ENCODE results near the gene SLC25A26. TPM values are rescaled to one million over a fixed set of nuclear protein-coding genes. Genes with fewer than 3 reads are reported as not detected.

The SLC25A26 gene
- total RNA-seq, 4 donors from 2014 or later = 13.3 to 29.1 (median 22.8) TPM

DNA sequence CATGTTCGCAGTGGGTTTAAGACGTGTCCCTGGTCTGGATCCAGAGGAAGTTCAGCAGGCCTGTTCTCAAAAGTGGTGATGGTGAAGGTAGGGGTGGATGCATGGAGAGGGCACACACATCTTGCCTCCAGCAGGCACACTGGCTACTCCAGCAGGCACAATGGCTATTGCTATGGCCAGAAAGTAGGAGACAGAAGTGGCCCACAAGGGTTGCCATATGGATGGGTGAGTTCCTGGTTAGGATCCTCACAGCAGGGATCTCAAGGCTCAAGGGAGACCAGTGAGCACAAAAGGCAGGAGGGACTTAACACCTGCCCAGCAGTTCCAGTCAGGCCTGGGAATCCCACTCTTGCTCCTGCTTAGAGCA is 172.1 kb downstream of the SLC25A26 start:
- Histone ChIP-seq H3K9me3 (no peaks in the 10 kb centered on the region), H3K27me3 (no peaks in the 10 kb centered on the region), H3K4me1 (peaks cover 28% of the 10 kb centered on the region), H3K27ac (peak overlapping the region; percentile 16), H3K36me3 (peaks cover 49% of the 10 kb centered on the region), H3K4me3 (no peak overlapping the region)
- TF ChIP-seq, protein P1, sequence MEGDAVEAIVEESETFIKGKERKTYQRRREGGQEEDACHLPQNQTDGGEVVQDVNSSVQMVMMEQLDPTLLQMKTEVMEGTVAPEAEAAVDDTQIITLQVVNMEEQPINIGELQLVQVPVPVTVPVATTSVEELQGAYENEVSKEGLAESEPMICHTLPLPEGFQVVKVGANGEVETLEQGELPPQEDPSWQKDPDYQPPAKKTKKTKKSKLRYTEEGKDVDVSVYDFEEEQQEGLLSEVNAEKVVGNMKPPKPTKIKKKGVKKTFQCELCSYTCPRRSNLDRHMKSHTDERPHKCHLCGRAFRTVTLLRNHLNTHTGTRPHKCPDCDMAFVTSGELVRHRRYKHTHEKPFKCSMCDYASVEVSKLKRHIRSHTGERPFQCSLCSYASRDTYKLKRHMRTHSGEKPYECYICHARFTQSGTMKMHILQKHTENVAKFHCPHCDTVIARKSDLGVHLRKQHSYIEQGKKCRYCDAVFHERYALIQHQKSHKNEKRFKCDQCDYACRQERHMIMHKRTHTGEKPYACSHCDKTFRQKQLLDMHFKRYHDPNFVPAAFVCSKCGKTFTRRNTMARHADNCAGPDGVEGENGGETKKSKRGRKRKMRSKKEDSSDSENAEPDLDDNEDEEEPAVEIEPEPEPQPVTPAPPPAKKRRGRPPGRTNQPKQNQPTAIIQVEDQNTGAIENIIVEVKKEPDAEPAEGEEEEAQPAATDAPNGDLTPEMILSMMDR (IDR thresholded peaks at IDR 0.05) = no peak
- TF ChIP-seq POLR2A (IDR thresholded peaks at IDR 0.05) = no peak
- TF ChIP-seq EP300 (IDR thresholded peaks at IDR 0.05) = no peak
- TF ChIP-seq POLR2AphosphoS5 (IDR thresholded peaks at IDR 0.05) = no peak
- 93% methylated on average over 2 of the region's 2 CpGs for WGBS
- DNase-seq (ENCODE audit: low spot score in 2 of 2) = peak in 1 of 2 donors; percentile 28

DNA sequence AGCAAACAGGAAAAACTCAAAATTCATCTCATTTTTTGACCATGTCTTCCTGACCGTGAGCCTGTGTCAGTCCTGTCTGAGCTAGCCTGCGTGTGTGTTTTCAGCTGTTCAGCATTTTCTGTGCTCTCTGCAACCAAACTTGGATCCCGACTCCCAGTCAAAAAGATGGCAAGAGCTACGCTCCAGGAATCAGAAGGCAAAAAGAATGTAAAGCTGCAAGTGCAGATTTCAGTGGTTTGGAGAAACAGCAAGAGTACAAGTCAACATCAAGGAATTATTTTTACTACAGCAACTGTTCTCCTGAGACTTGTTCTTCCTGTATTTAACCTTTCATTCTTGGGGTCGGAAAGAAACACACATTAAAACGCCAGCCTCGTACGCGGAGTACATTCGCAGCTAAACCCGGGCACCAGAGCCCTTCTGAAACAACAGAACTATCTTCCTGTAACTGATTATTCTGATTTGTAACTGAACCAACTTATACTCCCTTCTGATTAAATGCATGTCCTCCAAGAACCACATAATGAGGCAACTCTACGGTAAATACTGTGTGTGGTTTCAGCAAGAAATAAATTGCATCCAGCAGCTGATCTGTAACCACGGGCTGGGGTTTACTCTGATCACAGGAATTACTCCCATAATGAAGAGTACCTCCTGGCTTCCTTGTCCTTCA is 172.7 kb downstream of the SLC25A26 start:
- peaks cover 49% of the 10 kb centered on the region for H3K36me3 ChIP-seq
- WGBS = 69% methylated on average over 13 of the region's 13 CpGs
- TF ChIP-seq, protein P1 (IDR thresholded peaks at IDR 0.05) = no peak
- TF ChIP-seq POLR2A (IDR thresholded peaks at IDR 0.05) (no peak), POLR2AphosphoS5 (IDR thresholded peaks at IDR 0.05) (no peak), EP300 (IDR thresholded peaks at IDR 0.05) (no peak)
- no peak overlapping the region for H3K4me3 ChIP-seq
- peak overlapping the region; percentile 16 for H3K27ac ChIP-seq
- H3K27me3 ChIP-seq = no peaks in the 10 kb centered on the region
- no peaks in the 10 kb centered on the region for H3K9me3 ChIP-seq
- peaks cover 31% of the 10 kb centered on the region for H3K4me1 ChIP-seq
- peak in 1 of 2 donors; percentile 37 for DNase-seq (ENCODE audit: low spot score in 2 of 2)

DNA sequence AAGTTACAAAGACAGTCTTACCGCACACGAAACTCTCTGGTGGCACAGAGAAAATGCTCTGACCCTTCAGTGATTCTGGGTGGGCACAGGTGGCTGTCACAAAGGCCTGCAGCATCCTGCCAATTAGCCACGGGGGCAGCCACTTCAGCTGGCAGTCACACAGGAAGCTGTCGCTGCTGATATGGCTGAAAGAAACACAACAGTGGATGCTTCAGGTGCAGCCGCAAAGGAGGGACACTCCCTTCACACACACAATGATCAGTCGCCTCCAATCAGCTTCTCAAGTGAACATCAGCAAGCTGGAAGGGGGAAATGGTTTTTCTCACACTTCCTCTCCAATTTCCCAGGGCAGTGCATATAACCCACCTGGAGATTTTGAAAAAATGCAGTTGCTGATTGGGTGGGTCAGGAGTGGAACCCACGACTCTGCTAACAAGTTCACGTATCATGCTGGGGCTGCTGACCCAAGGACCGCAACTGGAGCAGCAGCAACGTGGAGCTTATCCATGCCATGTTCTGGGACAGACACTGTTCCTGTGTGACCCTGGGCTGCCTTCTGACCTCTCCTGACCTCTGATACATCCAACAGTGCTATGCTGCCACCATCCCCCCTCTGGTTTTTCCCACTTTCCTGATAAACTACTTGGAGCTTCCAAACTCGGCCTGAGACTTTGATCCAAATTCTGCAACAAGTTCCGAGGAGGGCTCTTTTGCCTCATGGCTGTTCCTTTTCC is 173.4 kb downstream of the SLC25A26 start:
- TF ChIP-seq EP300 (IDR thresholded peaks at IDR 0.05) (no peak), POLR2A (IDR thresholded peaks at IDR 0.05) (no peak), POLR2AphosphoS5 (IDR thresholded peaks at IDR 0.05) (no peak)
- TF ChIP-seq, protein P1 (IDR thresholded peaks at IDR 0.05) = no peak
- H3K27ac ChIP-seq = no peak overlapping the region
- H3K36me3 ChIP-seq = peaks cover 49% of the 10 kb centered on the region

DNA sequence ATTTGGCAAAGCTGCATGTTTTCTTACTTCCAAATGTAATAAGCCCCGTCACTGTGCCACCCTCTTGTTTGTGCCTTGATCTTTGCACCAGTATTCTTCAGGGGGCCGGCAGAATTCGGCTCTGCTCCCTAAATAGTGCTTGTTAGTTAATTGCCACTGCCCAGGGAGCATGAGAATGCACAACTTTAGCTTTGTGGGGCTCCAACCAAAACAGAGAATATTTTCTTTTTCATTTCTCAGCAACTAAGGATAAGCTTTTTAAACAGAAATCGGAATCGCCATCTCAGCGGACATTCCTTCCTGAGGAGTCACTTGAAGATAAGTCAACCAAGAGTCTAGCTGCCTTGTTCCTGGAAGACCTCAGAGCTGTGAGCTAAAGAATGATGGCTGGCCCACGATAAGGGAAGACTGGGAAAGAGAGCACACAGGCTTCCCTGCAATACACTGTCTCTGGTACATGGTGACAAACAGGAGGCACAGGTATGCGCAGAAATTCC is 174.0 kb downstream of the SLC25A26 start:
- H3K27ac ChIP-seq = no peak overlapping the region
- no peaks in the 10 kb centered on the region for H3K9me3 ChIP-seq

More for the DNA sequence above, 173.4 kb downstream of the SLC25A26 start:
- Histone ChIP-seq H3K27me3 (no peaks in the 10 kb centered on the region), H3K4me3 (no peak overlapping the region), H3K4me1 (peaks cover 34% of the 10 kb centered on the region), H3K9me3 (no peaks in the 10 kb centered on the region)
- WGBS = 70% methylated on average over 11 of the region's 12 CpGs
- DNase-seq (ENCODE audit: low spot score in 2 of 2) = peak in 1 of 2 donors; percentile 65

More for the DNA sequence above, 174.0 kb downstream of the SLC25A26 start:
- H3K27me3 ChIP-seq = no peaks in the 10 kb centered on the region
- TF ChIP-seq, protein P1 (IDR thresholded peaks at IDR 0.05) = no peak
- TF ChIP-seq EP300 (IDR thresholded peaks at IDR 0.05) = no peak
- no peak for TF ChIP-seq POLR2A (IDR thresholded peaks at IDR 0.05)
- no peak for TF ChIP-seq POLR2AphosphoS5 (IDR thresholded peaks at IDR 0.05)
- H3K4me1 ChIP-seq = peaks cover 34% of the 10 kb centered on the region
- 80% methylated on average over 8 of the region's 8 CpGs for WGBS
- H3K4me3 ChIP-seq = no peak overlapping the region
- DNase-seq (ENCODE audit: low spot score in 2 of 2) = peak in 1 of 2 donors; percentile 72
- peaks cover 49% of the 10 kb centered on the region for H3K36me3 ChIP-seq
